HG03064 (cell line): ENCODE measurements around the gene ZNF646.
"Not testable (repeated sequence)": the region's sequence is repeated elsewhere in the genome, so short reads cannot be mapped to it uniquely, and the experiment has no call there.

ENCODE experiments used
- ATAC-seq: cut with Tn5 transposase; IDR thresholded peaks from one replicate; pipeline ENCODE4 v1.9.1; 2021; ENCODE audit warnings: low read depth; ENCODE audit not compliant: unreplicated experiment

ZNF646 gene

DNA sequence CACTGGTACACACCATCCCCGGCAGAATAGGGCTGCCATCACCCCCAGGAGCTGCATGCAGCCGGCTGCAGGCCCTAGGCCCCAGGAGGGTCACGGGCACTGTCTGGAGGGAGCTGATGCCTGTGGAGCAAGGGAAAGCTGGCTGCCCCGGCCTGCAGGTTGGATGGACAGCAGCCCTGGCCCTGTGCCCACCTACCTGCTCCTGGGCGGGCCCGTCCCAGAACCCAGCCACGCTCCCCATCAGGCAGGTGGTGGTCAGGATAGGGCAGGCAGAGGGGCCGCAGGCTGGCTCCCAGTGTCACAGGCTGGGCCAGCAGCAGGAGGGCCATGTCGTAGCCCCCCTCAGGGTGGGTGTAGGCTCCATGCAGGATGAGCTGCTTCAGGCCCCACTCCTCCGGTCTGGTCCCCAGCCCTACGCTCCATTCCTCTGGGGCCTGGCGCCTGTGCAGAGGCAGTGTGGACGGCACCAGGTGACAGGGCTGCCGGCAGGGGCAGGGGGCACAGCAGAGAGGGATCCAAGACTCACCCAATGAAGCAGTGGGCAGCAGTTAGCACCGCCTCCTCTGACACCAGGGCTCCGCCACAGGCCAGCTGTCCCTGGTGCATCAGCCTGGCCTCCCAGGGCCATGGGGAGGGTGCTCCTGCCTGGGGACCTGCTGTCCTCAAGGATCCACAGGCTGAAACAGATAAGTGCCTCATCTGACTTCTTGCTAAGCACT lies 10.5 kb downstream of the ZNF646 start:
- no peak for ATAC-seq

DNA sequence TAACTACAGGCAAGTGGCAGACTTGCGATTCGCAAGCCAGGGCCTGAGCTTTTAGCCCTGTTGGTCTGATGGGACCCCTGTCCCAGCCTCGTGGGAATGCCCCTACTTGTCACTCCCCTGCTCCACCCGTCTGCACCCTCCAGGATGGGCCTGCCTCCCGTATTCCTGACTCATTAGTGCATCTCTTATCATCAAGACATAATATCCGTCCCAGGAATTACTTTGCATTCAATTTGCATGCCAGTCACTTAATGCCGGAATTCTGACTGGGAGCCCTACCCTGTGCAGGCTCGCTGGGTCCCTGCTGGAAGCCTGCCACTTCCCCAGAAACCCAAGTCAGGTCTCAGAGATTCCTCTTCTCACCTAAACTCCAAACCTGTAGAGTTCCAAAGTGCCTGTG lies 11.2 kb downstream of the ZNF646 start:
- no peak for ATAC-seq

DNA sequence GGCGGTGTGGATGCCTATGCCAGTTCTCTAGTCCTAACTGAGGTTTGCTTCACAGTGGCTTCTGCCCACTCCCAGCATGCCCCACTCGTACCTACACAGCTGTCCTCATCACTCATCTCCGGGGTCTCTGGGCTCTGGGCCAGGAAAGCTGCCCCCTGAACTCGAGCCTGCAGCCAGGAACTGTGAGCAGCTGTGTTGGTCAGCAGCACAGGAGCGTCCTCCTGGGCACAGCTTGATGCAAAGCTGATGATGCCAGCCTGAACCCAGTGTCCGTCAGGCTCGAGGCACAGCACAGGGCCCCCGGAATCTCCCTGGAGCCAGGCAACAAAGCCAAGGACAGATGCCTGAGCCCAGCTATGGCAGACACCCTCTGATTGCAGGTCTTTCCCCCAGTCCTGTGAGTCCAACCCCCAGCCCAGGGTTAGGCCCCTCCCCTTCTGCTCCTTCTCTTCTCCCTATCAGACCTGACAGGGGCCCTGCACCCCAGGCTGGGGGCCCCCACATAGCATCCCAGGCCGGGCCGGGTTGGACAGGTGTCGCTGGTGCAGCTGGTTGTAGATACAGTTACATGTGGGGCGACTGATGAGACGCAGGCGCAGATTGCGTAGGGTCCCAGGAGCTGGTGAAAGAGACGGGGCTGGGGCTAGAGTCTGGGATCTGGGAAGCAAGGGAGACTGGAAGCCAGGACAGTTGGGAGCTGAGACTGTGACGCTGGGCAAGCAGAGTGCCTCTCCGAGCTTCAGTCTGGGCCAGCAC lies 11.8 kb downstream of the ZNF646 start:
- no peak for ATAC-seq

DNA sequence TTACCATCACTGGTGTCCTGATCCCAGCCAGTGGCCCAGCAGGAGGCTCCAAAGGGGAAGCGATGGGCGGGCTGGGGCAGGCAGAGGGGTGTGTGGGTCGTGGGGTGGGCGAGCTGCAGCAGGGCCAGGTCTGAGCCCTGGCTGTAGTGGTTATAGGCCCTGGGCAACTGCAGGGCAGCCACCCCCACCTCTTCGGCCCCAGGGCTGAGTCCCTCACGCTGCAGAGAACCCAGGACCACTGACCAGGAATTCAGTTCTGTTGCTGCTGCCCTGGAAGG lies 12.3 kb downstream of the ZNF646 start:
- no peak for ATAC-seq

DNA sequence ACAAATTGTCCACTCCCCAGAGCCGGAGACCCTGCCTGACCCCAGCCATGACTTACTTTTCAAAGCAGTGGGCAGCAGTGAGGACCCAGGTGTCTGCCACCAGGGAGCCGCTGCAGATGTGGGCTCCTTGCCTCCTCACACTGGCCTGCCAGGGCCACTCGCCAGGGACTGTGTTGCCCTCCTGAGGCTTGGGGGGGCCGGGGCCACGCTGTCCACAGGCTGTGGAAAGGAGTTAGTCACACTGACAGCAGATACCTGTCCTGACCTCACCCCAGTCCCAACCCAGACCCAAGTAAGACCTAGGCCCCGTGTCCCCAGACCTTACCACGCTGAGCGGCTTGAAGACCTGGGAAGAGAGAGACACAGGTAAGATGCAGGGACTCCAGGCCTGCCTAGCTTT lies 13.3 kb downstream of the ZNF646 start:
- ATAC-seq: no peak

DNA sequence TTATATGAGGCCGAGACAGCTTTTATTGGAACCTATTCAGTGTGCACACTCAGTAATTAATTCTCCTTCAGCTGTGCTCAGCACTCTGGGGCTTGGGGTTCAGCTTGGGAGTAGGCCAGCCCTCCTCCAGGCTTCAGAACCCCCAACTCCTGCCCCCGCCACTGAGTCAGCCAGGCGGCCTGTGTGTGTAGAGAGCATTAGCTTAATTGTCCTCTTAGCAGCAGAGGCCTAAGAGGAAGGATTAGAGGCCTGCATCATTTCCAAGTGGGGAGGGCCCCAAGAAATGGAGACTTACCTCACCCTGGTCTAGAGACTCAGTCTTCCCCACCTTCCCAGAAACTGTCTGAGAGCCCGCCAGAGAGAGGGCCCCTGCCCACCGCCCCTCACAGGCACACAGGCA lies 13.7 kb downstream of the ZNF646 start:
- no peak for ATAC-seq

DNA sequence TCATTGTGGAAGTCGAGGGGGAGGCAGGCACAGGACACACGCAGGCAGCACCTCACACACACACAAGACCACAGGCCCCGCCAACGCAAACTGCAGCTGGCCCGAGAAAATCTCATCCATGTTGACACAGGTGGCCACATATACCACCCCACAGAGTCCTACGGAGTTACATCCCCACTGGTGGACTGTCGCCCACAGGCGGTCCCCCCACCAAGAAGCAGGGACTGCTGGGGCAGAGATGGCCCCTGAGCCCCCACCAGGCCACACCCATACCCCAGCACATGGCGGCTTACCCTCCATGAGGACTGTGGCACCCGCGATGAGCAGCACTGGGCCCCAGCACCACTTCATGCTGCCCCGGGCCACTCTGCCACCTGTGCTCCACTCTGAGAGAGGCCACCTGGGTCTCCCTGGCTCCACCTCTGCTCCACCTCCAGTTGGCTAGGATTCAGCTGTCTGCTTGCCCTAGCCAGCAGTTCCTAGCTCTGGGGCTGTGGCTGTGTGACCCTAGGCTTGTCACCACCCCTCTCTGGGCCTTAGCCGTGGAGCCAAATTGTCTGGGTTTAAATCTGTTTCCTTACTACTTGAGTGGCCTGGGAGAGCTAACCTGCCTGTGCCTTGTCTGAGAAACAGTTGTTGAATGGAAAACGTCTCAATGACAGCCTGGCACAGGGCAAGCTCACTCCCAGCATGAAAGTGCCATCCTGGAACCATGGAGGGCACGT lies 14.4 kb downstream of the ZNF646 start, which contains the start of gene PRSS53:
TSS of gene PRSS53 (minus strand) at position 485 of the 725 bp plus-strand sequence. CDS start at position 351, 134 bp downstream.
- ATAC-seq: no peak

DNA sequence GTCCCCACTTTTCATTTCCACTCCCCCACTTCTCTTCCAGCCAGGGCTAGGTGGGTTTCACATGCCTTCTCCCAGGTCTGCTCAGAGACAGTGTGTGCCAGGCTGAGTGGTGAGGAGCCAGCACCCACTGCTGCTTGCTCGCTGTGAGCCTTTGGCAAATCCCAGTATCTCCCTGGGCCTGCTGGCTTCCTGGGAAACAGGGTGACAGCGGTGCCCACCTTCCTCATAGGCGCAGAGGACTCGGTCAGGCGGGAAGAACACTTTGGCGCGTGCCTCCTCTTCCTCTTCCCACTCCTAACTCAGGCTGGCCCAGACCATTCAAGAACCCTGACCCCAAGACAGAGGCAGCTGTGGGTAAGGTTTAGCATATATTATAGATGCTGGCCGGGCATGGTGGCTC lies 15.0 kb downstream of the ZNF646 start:
- no peak for ATAC-seq

DNA sequence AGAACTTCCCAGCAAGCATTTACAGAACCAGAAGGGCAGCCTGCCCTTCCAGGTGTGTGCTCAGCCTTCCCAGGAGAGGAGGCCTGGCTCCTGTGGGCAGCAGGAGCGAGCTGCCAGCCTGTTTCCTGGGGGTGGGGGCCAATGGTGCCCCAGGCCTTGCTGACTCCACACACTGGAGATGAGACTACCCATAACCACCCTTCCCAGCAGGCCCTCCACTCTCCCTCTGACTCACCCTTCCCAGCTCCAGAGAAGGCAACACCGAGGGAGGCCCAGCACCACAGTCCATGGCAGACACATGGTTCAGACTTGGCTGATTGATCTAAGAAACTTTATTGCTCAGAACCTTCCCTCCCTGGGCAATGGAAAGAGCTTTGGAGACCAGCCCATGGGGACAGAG lies 16.3 kb downstream of the ZNF646 start:
- no peak for ATAC-seq

DNA sequence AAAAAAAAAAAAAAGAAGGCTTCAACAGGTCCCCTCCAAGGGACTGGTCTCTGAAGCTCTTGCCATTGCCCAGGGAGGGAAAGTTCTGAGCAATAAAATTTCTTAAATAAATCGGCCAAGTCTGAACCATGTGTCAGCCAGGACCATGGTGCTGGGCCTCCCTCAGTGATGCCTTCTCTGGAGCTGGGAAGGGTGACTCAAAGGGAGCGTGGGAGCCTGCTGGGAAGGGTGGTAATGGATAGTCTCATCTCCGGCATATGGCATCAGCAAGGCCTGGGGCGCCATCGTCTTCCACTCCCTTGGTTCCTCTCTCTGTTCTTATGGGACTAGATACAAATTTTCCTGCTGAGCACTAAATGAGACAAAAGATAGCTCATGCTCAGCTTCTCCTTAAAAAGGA lies 18.1 kb downstream of the ZNF646 start:
- no peak for ATAC-seq

DNA sequence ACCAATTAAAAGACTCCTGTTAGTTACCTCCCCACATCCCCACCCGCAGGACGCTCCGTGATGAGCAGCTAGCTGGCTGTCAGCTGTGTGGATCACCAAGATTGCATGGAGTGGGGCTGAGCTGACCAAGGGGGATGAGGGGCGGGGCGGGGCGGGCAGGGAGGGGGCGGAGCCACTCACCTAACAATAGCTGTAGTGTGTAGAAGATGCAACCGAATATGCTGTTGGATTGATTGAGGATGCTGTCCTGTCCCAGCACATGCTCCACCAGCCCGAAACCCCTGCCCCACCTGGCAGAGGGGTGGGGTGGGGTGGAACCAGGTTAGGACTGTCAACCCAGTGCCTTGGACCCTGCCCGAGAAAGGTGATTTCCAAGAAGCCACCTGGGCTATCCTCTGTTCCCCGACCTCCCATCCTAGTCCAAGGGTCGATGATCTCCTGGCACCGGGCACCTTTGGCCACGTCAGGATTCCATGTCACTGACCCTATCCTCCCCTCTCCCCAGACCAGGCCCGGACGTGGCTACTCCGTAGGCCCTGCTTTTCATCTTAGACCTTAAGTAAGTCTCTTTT lies 19.0 kb downstream of the ZNF646 start:
- no peak for ATAC-seq

DNA sequence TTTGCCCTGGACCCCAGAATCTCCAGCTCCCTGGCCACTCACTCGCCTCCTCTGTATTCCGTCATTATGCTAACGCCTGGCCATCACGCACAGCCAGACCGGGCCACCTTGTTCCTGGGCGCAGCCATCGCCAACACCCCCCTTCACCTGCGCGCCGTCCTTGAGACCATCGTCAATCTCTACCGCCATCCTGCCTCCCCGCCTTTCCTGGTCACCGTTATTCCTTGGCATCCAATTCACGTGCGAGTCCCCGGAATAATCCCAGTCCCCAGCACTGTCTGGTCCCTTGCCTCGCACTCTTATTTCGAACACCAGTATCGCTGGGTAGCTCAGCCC lies 19.8 kb downstream of the ZNF646 start:
- no peak for ATAC-seq

DNA sequence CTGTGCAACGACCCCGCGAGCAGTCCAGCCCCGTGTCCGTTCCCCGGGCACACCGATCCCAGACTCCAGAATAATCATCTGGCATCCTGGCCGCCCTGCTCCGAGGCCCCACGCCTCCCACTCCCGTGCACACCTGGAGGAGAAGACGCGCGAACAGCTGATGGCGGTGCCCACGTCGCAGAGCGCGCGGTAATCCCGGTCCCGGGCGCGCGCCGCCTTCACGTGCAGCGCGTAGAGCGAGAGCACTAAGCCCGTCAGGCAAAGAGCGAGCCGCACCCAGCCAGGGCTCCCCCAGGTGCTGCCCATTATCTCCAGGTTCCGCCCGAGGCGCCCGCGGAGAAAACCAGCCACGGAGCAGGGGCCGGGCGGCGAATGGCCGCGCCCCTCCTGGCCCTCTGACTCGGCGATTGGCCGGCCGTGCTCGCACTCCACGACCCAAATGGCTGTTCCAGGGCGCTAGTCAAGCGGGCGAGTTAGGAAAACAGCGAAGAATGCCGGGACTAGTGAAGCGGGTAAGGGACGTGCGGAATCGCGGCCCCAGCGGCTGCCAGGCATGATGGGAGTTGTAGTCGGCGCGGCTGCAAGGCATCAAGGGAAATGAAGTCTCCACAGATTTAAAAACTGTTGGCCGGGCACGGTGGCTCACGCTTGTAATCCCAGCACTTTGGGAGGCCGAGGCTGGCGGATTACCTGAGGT lies 20.4 kb downstream of the ZNF646 start, which contains the start of gene VKORC1:
TSS of gene VKORC1 (minus strand) at position 374 of the 697 bp plus-strand sequence. CDS start at position 306, 68 bp downstream.
- ATAC-seq: peak; percentile 82

DNA sequence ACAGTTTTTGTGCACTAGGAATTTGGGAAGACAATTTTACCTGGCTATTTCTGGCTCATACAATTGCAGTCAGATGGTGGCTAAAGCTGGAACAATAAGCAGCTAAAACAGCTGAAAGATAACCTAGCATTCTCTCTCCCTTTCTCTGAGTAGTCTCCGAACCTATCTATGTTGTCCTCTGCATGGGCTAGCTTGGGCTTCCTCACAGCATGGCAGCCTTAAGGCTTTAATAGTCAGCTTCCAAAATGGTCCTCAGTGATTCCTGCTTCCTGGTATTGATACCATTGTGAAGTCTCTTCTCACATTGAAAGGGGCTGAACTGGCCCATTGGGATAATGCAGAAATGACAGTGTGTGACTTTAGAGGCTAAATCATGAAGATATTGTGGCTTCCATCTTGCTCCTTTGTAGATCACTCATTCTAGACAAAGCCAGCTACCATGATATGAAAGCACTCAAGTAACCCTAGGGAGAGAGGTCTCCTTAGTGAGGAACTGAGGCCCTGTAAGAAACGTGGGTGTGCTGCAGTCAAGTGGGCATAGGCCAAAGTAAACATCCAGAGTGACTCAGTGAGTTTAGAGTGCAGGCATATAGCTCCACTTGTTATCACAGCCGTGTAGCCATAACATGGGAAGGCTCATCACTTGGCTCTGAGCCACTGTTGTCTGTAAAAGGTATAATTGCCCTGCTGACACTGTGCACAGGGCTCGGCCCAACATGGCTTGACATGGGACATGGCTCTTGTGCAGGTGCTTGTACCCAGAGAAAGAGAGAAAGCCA lies 25.8 kb downstream of the ZNF646 start:
- ATAC-seq: no peak

DNA sequence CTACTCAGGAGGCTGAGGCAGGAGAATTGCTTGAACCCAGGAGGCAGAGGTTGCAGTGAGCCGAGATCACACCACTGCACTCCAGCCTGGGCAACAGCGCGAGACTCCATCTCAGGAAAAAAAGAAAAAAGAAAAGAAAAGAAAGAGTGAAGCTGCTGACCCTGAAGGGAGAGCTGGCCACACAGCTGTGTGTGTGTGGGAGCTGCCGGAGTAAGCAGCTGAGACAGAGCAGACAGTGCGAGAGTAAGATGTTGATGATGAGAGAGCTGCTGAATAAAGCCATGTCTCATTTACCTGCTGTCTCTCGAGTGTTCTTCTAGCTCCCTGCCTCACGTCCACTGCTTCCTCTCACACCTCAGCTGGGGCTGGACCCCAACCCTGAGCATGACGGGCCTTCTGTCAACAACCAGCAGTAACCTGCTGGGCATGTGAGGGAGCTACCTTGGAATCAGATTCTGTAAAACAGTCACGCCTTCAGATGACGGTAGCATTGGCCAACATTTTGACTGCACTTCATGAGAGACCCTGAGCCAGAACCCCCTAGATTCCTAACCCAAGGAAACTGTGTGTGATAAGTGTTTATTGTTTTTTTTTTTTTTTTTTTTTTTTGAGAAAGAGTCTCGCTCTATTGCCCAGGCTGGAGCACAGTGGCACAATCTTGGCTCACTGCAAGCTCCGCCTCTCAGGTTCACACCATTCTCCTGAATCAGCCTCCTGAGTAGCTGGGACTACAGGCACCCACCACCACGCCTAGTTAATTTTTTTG lies 26.8 kb downstream of the ZNF646 start:
- not testable (repeated sequence) for ATAC-seq

DNA sequence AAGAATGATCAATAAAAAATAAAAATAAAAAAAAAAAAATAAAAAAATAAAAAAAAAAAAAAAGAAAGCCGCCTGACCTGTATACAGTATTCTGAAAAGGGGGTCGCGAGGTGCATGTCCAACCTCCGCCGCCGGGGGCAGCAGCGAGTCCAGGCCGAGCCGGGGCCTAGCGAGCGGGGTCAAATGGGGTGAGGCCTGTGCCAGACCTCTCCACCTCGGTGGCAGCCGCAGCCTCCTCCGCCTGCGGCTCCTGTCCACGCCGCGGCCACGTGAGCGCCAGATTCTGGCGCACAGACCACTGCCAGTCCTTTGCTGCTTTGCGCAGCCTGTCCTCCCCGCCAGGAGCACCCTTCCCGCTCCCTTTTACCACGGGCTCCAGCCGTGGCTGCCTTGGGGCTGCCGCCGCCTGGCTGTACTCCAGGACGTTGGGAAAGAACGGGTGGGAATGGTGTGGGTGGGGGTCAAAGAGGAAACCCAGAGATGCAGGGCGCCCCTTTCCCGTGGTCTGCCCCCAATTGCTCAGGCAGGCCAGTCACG lies 31.5 kb downstream of the ZNF646 start:
- no peak for ATAC-seq

DNA sequence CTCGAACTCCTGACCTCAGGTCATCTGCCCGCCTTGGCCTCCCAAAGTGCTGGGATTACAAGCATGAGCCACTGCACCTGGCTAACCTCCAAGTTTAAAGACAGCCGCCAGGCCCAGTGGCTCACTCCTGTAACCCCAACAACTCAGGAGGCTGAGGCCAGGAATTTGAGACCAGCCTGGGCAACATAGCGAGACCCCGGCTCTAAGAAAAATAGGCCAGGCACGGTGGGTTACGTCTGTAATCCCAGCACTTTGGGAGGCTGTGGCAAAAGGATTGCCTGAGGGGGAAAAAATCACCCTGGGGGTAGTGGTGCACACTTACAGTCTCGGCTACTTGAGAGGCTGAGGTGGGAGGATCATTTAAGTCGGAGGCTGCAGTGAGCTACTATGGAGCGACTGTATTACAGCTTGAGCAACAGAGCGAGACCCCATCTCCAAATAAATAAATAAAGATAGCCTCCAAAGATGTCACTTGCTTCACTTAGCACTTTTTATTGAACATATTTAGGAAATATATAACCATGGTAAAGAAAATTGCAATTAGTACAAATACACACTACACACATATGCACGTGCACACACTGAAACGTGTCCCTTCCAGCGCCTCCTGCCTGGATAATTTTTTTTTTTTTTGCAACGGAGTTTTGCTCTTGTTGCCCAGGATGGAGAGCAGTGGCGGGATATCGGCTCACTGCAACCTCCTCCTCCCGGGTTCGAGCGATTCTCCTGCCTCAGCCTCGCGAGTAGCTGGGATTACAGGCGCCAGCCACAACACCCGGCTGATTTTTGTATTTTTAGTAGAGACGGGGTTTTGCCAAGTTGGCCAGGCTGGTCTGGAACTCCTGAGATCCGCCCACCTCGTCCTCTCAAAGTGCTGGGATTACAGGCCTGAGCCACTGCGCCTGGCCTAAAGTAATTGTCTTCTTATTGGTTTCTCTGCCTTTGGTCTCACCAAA lies 32.6 kb downstream of the ZNF646 start:
- ATAC-seq: no peak

DNA sequence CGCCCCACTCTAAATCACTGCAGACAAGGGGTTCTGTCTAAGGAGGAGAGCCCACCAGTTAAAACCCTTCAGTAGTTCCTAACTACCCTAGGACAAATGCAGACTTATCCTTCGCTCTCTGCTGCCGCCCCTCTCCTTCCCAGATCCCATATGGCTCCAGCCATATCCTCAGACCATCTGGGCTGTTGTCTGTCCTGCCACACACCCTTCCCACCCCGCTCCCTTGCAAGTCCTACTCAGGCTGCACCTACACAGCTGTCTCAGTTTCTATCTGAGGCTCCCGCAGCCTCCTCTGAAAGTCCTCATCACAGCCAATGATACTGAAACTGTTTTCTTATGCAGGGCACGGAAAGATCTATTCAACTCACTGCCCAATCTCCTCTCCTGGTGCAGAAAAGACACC lies 33.2 kb downstream of the ZNF646 start:
- peak; percentile 57 for ATAC-seq
